Inflammatory macrophage treated with lipopolysaccharide for 1 hour (primary cell): Measurements from ENCODE around the gene CCDC80.
A peak's percentile ranks its signal among the peaks of the same experiment; 100 is the strongest.
"Not testable (repeated sequence)": the region's sequence is repeated elsewhere in the genome, so short reads cannot be mapped to it uniquely, and the experiment has no call there.

Experiments
- DNase-seq, 2 donors: peaks; one replicate each; pipeline ENCODE4 v3.0.0-alpha.2; 2020 to 2022

The CCDC80 gene

DNA sequence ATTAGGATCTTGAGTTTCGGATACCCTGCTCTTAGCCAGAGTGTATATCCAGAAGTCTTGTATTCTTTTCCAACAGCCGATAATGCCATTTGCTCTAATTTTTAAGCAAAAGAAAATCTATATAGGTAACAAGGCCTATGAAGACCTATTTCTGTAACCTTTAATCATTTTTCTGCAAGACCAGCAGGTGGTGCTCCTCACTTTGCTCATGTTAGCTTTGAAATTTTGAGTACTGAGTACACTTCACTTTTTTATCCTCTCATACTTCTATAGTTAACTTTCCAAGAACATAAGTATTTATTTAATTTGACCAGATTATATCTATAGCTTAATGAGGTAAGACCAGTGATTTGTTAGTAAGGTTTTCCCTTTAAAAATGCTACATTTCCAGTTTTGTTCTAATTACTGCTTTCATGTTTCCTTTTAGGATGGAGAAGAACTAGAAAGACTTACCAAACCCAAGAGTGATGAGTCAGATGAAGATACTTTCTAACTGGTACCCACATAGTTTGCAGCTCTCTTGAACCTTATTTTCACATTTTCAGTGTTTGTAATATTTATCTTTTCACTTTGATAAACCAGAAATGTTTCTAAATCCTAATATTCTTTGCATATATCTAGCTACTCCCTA is 58.6 kb downstream of the CCDC80 start:
- DNase-seq, result peak in 1 of 2 donors; percentile 26

DNA sequence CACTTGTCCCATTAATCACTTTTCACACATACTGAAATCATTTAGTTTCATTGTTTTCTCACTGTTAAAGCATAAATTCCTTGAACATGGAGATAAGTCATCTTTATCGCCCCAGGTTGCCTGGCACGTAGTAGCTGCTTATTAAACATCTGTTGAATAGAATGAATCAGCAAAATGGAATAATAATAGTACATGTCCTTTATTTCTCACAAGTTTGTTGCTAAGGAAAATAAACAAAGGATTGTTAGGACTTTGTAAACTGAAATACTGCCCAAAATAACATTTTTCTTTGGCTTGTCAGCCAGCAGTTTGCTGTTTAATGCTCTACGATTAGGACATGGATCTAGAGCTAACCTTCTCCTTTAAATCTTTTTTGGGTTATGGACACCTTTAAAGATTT is 61.2 kb downstream of the CCDC80 start:
- DNase-seq, result no peak

DNA sequence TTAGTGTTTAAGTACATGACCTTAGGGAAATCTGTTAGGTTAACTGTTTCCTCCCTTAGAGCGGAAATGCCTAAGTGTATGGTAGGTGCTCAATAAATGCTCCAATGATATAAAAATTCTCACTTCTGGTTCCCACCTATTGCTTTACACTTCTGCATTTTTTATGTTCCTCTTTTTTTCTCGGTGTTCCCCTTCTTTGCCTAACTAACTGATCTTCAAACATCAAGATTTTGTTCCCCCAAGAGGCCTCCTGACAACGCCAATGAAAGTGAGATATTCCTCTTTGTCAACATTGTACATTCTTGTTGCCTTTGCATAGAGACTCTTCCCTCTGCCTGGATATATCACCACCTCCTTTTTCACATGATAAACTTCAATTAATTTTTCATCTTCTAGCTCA is 61.7 kb downstream of the CCDC80 start:
- peak; percentile 45 to 53 for DNase-seq

DNA sequence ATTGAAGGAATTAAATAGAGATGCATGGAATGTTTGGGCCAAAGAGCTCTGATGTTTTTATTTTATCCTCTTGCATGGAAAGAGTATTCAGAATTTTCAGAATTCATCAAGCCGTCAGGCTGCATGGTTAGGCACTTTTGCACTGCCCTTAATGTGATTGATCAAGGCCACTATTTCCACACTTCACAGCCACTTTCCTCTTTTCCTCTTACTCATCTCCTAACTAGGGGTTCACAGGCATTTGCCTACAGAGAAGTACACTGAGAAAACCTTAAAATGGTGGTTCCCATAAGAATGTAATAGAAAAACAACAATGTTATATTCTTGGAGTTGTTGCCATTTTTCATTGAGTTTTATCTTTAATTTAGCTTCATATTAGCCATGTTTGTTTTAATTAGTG is 68.2 kb downstream of the CCDC80 start:
- peak; percentile 32 to 60 for DNase-seq

DNA sequence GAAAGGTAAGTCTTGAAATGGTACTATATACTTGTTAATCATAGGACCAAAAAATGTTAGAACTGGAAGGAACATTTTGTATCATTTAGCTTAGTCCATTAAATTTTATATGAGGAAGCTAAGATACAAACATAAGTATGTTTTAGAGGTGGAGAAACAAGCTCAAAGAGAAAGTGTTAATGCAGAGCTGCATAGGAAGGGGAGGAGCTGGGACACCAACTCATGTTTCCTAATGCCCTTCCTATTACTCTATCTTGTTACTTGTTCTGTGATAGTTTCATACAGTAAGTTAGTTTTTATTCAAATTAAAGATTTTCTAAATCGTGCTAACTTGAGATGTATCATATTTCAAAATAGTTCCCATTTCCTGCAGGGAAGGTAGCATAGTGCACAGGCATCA is 71.7 kb downstream of the CCDC80 start:
- DNase-seq, result no peak

DNA sequence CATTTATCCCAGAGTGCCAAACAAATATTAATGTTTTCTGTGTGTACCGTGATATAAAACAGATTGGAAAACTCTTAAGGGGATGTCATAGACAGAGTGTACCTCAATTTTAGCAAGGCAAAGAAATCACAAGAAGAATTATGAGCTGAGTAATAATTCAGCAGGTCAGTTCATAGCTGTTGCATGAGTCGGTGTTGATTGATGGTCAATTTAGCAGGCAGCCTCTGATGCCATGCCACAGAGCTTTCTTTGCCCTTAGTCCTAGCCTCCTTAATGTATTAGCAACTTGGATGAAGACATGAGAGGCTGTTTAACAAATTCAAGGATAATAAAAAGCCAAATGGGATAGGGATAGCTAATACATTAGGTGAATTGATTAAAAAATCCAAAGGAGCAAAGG is 72.3 kb downstream of the CCDC80 start:
- DNase-seq, result no peak

DNA sequence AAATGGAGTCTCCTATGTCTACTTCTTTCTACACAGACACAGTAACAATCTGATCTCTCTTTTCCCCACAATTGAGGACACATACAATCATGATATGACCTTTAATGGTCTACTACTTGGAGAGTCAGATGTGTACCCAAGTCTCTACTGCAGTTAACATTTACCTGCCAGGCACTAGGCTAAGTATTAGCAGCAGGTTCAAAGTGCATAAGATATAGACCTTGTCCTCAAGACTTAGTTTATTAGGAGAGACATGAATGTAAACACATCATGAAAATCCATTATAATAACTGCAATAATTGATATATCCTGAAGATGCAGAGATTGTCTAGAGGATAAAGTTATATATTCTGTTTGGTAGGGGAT is 76.0 kb downstream of the CCDC80 start:
- no peak for DNase-seq

DNA sequence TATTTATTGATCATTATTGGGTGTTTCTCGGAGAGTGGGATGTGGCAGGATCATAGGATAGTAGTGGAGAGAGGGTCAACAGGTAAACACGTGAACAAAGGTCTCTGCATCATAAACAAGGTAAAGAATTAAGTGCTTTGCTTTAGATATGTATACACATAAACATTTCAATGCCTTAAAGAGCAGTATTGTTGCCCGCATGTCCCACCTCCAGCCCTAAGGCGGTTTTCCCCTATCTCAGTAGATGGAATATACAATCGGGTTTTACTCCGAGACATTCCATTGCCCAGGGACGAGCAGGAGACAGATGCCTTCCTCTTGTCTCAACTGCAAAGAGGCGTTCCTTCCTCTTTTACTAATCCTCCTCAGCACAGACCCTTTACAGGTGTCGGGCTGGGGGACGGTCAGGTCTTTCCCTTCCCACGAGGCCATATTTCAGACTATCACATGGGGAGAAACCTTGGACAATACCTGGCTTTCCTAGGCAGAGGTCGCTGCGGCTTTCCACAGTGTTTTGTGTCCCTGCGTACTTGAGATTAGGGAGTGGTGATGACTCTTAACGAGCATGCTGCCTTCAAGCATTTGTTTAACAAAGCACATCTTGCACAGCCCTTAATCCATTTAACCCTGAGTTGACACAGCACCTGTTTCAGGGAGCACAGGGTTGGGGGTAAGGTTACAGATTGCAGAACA is 76.5 kb downstream of the CCDC80 start:
- not testable (repeated sequence) for DNase-seq

DNA sequence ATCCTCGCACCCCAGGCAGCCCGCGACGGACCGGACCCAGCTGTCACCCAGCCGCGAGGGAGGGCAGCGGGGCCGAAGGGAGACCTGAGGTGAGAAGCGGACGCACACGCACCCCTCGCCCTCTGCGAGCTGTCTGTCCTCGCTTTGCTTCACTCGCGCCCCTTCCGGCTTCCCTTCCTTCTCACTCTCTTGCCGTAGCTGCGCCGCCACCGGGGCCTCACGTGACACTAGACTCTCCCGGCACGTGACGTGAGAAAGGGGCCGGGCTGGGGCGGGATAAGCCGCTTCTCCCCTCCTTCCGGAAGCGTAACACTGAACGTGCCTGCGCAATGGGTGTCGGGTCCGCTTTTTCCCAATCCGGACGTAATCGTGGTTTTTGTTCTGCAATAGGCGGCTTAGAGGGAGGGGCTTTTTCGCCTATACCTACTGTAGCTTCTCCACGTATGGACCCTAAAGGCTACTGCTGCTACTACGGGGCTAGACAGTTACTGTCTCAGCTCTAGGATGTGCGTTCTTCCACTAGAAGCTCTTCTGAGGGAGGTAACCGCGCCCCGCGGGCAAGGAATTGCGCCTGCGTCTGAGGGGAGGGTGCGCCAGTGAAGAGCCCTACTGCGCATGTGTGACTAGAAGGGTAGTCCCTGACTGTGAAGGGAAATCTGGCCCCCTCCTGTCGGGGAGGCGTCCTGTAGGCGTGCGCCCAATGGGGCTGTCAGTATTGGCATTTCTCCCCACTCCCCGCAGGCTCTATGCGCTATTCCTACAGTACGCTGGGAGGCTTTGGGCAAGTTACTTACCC is 79.0 kb downstream of the CCDC80 start, which contains the start of the genes ATG3 and SLC35A5:
ATG3 (minus strand) TSS at position 229 of the 796 bp plus-strand sequence. CDS start 434 bp downstream, outside the sequence.
SLC35A5 (plus strand) TSS at position 312 of the 796 bp plus-strand sequence. CDS start 1,359 bp downstream, outside the sequence.
- peak; percentile 98 for DNase-seq

DNA sequence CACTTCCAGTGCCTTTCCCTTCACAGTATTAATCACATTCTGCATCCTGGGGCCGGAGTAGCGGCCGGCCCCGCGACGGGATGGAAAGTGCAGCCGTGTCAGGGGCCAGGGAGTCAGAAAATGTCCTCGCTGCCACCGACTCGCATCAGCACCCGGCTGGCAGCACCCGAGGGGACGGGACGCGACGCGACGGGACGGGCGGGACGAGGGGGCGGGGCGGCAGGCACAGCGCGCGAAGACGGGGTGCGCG is 79.5 kb downstream of the CCDC80 start:
- no peak for DNase-seq

DNA sequence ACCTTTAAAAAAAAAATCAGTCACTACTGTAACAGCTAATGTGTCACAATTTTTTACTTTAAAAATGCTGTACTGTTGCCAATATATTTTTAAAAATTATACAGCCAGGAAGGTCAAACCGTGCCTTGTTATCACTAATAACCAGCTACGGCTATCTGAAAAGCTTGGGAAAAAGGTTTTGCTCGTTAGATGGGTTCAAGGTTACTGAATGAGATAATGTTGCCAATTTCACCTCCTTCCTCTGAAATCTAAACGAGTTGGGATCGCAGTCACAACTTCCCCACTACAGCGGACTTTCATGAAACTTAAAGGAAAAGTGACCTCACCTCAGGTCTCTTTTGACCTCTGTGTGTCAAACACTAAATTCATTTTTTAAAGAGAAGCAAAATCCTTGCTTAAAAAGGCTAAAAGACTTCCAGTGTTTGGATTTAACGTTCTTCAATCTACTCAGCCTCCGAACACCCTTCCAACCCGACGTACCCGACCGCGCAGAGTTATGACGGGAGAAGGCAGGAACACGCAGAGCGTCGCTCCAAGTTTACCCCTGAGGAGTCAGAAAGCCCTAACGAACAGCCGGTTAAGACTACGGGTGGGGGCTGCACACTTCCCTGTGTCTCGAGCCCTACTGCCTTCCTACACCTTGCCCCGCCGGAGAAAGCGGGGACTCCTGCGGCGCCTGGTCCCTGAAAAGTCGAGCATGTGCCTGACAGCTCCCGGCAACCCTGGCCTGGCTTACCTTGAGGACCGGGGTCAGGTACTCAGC is 80.0 kb downstream of the CCDC80 start:
- peak; percentile 74 to 76 for DNase-seq

DNA sequence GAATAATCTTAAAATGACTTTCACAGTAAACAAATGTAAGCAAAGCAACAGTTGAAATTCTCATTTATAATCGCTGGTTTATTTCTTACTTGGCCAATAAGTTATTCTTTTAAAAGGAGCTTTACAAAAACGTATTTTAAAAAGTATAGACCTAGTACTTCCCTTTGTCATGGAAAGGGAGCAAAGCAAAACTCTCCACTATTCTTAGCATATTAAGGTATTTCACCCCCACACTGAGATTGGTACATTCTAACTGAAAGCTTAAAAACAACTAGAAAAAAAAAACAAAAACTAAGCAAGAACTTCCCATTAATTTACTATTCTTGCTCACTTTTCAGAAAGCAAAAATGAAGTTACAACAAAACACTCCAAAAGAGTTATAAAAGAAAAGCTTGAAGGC is 80.6 kb downstream of the CCDC80 start:
- DNase-seq, result no peak

DNA sequence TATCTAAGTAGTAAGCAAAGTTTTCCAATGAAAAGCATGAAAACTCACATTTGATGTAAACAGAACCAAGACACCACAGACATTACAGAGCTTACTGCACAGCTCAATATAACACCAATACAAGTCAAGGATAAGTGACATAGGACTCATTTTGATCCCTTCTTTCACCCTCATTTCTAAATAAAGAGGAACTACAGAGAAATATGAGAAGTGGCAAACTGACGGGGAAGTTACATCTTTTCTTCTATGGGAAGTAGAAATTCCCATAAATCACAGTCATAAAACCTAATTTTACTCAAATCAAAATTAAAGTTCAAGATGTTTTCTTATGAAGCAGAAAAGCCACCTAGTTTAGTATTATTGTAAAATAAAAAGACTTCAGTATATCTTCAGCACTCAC is 83.0 kb downstream of the CCDC80 start:
- DNase-seq, result peak; percentile 72

DNA sequence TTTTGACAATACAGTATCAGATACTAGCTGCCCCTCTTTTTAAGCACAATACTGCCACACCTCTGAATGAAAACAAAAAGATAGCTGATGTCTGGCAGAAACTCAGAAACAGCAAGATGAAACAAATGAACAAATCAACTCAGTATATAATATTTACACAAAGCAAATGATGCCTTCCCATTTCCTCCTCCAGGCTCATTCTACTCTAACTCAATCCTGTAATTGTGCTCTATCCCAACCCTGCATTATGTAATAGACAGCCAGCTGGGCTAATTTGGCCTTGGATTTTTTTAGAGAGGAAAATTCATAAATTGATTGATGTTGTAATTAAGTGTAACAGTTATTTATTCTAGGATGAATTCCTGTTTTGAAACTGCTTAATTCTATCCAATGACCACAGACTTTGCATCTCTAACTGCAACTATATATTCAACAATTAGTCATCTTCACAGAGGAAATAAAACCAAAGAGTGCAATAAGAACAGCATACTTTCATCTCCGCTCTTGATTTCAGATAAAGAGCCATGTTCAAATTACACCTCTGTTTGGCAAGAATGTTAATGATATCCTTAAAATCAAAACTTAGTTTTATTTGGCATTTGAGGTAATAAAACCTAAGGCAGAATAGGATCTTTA is 85.3 kb downstream of the CCDC80 start:
- peak; percentile 45 to 52 for DNase-seq

DNA sequence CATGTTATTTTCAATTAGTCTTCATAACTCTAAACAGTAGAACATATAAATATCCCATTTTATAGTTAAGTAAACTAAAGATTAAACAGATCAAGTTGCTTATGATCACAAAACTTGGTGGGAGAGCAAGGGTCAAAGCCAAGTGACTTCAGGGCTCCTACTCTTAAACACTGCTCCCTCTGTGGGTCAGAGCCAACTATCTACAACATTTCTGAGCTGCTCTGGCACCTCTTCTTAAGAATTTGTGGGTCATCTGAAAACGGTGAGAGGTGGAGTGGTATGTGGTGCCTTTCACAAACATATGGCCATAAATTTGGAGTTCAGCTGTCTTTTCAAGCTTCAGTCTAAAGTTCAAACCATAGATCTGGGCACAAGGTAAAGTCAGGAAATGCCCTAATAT is 90.1 kb downstream of the CCDC80 start:
- DNase-seq, result no peak
